ENCODE measurements around the gene PANX2.

PANX2 gene

GRCh38 chr22:50171319-50171964, 911 bp downstream of the PANX2 start:
- no peak for DNase-seq (ENCODE audit: low read depth in 2 of 2)

- DNase-seq (ENCODE audit: low read depth in 2 of 2) = no peak
Observed at GRCh38 chr22:50171965-50172421, 1.5 kb downstream of the PANX2 start.

- DNase-seq (ENCODE audit: low read depth in 2 of 2) = no peak
Observed at GRCh38 chr22:50173311-50173982, 2.9 kb downstream of the PANX2 start.

- no peak for DNase-seq (ENCODE audit: low read depth in 2 of 2)
Observed at GRCh38 chr22:50173983-50174355, 3.4 kb downstream of the PANX2 start.

- DNase-seq (ENCODE audit: low read depth in 2 of 2) = no peak
Observed at GRCh38 chr22:50174382-50175190, 4.1 kb downstream of the PANX2 start.

GRCh38 chr22:50175191-50175461, 4.6 kb downstream of the PANX2 start:
- no peak for DNase-seq (ENCODE audit: low read depth in 2 of 2)

- no peak for DNase-seq (ENCODE audit: low read depth in 2 of 2)
Observed at GRCh38 chr22:50175921-50176849, 5.7 kb downstream of the PANX2 start.

- no peak for DNase-seq (ENCODE audit: low read depth in 2 of 2)
Observed at GRCh38 chr22:50176850-50177536, 6.5 kb downstream of the PANX2 start.

- no peak for DNase-seq (ENCODE audit: low read depth in 2 of 2)
Observed at GRCh38 chr22:50177537-50178470, 7.3 kb downstream of the PANX2 start.

- no peak for DNase-seq (ENCODE audit: low read depth in 2 of 2)
Observed at GRCh38 chr22:50178471-50178864, 7.9 kb downstream of the PANX2 start.

- DNase-seq (ENCODE audit: low read depth in 2 of 2) = no peak
Observed at GRCh38 chr22:50178871-50179869, 8.6 kb downstream of the PANX2 start.

GRCh38 chr22:50179937-50180726, 9.6 kb downstream of the PANX2 start:
- no peak for DNase-seq (ENCODE audit: low read depth in 2 of 2)

- no peak for DNase-seq (ENCODE audit: low read depth in 2 of 2)
Observed at GRCh38 chr22:50180727-50181521, 10.4 kb downstream of the PANX2 start.

GRCh38 chr22:50182176-50183081, 11.9 kb downstream of the PANX2 start:
- no peak for DNase-seq (ENCODE audit: low read depth in 2 of 2)

GRCh38 chr22:50183141-50183971, 12.8 kb downstream of the PANX2 start:
- DNase-seq (ENCODE audit: low read depth in 2 of 2) = no peak

Data from fibroblast of skin of left quadriceps (primary cell).